A673 (cell line): ENCODE data around the gene RECQL5.

Experiments
- EZH2 ChIP-seq: fragments of 200-600 bp; sonication (generic); IDR thresholded peaks from 2 replicates; pipeline ENCODE4 v1.6.1; 2017; ENCODE audit warnings: borderline replicate concordance, low read depth, mild to moderate bottlenecking, mixed read lengths, antibody characterized with exemption, low read length; ENCODE audit not compliant: poor library complexity, severe bottlenecking
- TF ChIP-seq, protein P1 (sequence below): fragments of 300-800, 200-600 bp; sonication (generic); conservative IDR thresholded peaks from 2 replicates; pipeline ENCODE4 v1.5.1; 2017; ENCODE audit warnings: low read depth, mild to moderate bottlenecking, antibody characterized with exemption, low read length, moderate library complexity, mixed read lengths

DNA sequence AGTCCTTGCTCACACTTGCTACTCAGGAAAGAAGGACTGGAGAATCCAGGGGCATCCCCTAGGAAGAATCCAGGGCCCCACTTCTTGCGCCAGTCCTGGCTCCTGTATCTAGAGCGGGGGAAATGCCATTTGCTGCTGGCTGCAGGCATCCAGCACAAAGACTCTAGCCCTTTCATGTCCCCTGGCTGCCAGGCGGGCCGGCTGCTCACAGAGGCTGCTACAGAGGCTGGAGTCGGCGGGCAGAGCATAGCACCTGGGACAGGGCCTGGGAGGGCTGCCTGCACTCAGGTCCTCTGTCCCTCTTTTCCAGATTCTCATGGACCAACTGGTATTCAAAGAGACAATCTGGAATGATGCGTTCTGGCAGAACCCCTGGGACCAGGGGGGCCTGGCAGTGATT is 19.9 kb downstream of the RECQL5 start:
- TF ChIP-seq, protein P1, sequence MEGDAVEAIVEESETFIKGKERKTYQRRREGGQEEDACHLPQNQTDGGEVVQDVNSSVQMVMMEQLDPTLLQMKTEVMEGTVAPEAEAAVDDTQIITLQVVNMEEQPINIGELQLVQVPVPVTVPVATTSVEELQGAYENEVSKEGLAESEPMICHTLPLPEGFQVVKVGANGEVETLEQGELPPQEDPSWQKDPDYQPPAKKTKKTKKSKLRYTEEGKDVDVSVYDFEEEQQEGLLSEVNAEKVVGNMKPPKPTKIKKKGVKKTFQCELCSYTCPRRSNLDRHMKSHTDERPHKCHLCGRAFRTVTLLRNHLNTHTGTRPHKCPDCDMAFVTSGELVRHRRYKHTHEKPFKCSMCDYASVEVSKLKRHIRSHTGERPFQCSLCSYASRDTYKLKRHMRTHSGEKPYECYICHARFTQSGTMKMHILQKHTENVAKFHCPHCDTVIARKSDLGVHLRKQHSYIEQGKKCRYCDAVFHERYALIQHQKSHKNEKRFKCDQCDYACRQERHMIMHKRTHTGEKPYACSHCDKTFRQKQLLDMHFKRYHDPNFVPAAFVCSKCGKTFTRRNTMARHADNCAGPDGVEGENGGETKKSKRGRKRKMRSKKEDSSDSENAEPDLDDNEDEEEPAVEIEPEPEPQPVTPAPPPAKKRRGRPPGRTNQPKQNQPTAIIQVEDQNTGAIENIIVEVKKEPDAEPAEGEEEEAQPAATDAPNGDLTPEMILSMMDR: no peak
- TF ChIP-seq EZH2: no peak
